DND-41 (cell line): ENCODE measurements around the gene NPB.

Experiments
- ATAC-seq: fragments of 200-7000 bp; cut with Tn5 transposase; 3 replicates; pipeline ENCODE4 v1.9.1; 2021; ENCODE audit warnings: low read depth; ENCODE audit not compliant: insufficient read depth
- DNase-seq: peaks from one replicate; pipeline ENCODE4 v3.0.0-alpha.2; 2020
- H2AFZ ChIP-seq: 2 replicates; pipeline ENCODE4 v1.6.0; 2012; ENCODE audit warnings: low read depth, low read length
- H3K27ac ChIP-seq: 2 replicates; pipeline ENCODE4 v1.5.1; 2012; ENCODE audit warnings: low read length, inconsistent platforms
- H3K27me3 ChIP-seq: fragments of 200-600 bp; sonication (generic); 2 replicates; pipeline ENCODE4 v1.6.0; 2012; ENCODE audit warnings: low read length, mild to moderate bottlenecking, inconsistent platforms; ENCODE audit not compliant: insufficient read depth, poor library complexity
- H3K36me3 ChIP-seq: 2 replicates; pipeline ENCODE4 v1.5.1; 2012; ENCODE audit warnings: low read length, inconsistent platforms; ENCODE audit not compliant: insufficient read depth
- H3K4me1 ChIP-seq: 2 replicates; pipeline ENCODE4 v1.5.1; 2012; ENCODE audit warnings: mild to moderate bottlenecking, low read length; ENCODE audit not compliant: insufficient read depth
- H3K4me2 ChIP-seq: 2 replicates; pipeline ENCODE4 v1.6.0; 2012; ENCODE audit warnings: mild to moderate bottlenecking, moderate library complexity, low read length, inconsistent platforms; ENCODE audit not compliant: insufficient read depth
- H3K4me3 ChIP-seq, 2 experiments: fragments of 200-600 bp in 1 of 2; shearing (Covaris generic) in 1 of 2; 2 replicates each; pipeline ENCODE4 v1.5.1; 2012 to 2016; ENCODE audit warnings: inconsistent platforms in 2 of 2, low read length in 2 of 2, mild to moderate bottlenecking in 2 of 2, low read depth in 1 of 2, moderate library complexity in 1 of 2
- H3K79me2 ChIP-seq: 2 replicates; pipeline ENCODE4 v1.6.0; 2012; ENCODE audit warnings: low read length, inconsistent platforms; ENCODE audit not compliant: insufficient read depth
- H3K9ac ChIP-seq: 2 replicates; pipeline ENCODE4 v1.6.0; 2012; ENCODE audit warnings: low read depth, mild to moderate bottlenecking, inconsistent platforms, low read length, moderate library complexity
- H3K9me3 ChIP-seq: 2 replicates; pipeline ENCODE4 v1.5.1; 2012; ENCODE audit warnings: low read length, moderate library complexity, mild to moderate bottlenecking, inconsistent platforms; ENCODE audit not compliant: insufficient read depth, severe bottlenecking
- H4K20me1 ChIP-seq: 2 replicates; pipeline ENCODE4 v1.6.0; 2012; ENCODE audit warnings: low read length; ENCODE audit not compliant: insufficient read depth
- EZH2 ChIP-seq: IDR thresholded peaks from 3 replicates; pipeline ENCODE4 v1.6.1; 2012; ENCODE audit warnings: borderline replicate concordance, low read depth, mild to moderate bottlenecking, moderate library complexity, low read length, inconsistent platforms; ENCODE audit not compliant: severe bottlenecking
- TF ChIP-seq, protein P1 (sequence below): IDR thresholded peaks from 2 replicates; pipeline ENCODE4 v1.5.1; 2012; ENCODE audit warnings: borderline replicate concordance, low read length, moderate library complexity, mild to moderate bottlenecking; ENCODE audit not compliant: poor library complexity, severe bottlenecking; ENCODE audit errors: extremely low read depth

Gene NPB

GRCh38 chr17:81888105-81888987 lies 13.7 kb upstream of the NPB start:
- TF ChIP-seq, protein P1, sequence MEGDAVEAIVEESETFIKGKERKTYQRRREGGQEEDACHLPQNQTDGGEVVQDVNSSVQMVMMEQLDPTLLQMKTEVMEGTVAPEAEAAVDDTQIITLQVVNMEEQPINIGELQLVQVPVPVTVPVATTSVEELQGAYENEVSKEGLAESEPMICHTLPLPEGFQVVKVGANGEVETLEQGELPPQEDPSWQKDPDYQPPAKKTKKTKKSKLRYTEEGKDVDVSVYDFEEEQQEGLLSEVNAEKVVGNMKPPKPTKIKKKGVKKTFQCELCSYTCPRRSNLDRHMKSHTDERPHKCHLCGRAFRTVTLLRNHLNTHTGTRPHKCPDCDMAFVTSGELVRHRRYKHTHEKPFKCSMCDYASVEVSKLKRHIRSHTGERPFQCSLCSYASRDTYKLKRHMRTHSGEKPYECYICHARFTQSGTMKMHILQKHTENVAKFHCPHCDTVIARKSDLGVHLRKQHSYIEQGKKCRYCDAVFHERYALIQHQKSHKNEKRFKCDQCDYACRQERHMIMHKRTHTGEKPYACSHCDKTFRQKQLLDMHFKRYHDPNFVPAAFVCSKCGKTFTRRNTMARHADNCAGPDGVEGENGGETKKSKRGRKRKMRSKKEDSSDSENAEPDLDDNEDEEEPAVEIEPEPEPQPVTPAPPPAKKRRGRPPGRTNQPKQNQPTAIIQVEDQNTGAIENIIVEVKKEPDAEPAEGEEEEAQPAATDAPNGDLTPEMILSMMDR, result no peak
- no peak for TF ChIP-seq EZH2
- Histone ChIP-seq H3K4me2 (peak overlapping the region; percentile 94), H3K79me2 (peaks cover 89% of the 10 kb centered on the region)

DNA sequence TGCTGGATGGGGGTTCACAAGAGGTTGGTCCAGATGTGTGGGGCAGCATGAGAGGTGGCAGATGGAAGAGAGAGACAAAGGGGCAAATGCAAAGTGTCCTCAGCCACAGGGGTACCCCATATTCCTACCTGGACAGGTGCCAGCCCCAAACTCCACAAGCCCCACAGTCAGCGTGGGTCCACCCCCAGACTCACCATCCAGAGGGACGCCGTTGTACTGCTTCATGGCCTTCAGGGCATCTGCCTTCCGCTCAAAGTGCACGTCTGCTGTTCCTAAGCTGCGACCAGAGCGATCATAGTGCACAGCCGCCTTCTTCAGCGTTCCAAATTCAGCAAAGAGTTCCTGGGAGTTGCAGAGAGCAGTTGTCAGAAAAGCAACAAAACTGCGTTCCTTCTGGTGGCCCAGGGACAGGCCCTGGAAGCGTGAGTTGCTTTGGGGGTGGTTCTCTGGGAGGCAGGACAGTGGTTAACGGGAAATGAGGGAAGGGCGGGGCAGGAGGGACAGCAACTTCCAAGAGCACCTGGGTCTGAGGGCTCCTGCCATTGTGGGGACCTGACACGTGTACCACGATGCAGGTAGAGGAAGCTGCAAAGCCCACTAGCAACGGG lies 12.9 kb upstream of the NPB start:
- Histone ChIP-seq H4K20me1 (peaks cover 64% of the 10 kb centered on the region), H3K4me3 (peak overlapping the region in 1 of 2 experiments; percentile 86; a peak in 2 of 4 replicates), H2AFZ (no peak overlapping the region), H3K9ac (peak overlapping the region; percentile 97), H3K4me2 (peak overlapping the region; percentile 94), H3K27ac (peak overlapping the region; percentile 93; the same call in 1 of the 2 replicates), H3K4me1 (peaks cover 52% of the 10 kb centered on the region), H3K79me2 (peaks cover 93% of the 10 kb centered on the region), H3K27me3 (no peaks in the 10 kb centered on the region), H3K9me3 (no peaks in the 10 kb centered on the region), H3K36me3 (peaks cover 75% of the 10 kb centered on the region)
- no peak for TF ChIP-seq EZH2
- TF ChIP-seq, protein P1, result no peak
- ATAC-seq (no peak), DNase-seq (no peak)

More at GRCh38 chr17:81888105-81888987, 13.7 kb upstream of the NPB start:
- Histone ChIP-seq H3K4me3 (no peak overlapping the region), H3K9ac (no peak overlapping the region; the same call in 1 of the 2 replicates), H2AFZ (no peak overlapping the region), H3K9me3 (no peaks in the 10 kb centered on the region), H3K36me3 (peaks cover 72% of the 10 kb centered on the region), H4K20me1 (peaks cover 67% of the 10 kb centered on the region), H3K4me1 (peaks cover 46% of the 10 kb centered on the region), H3K27me3 (no peaks in the 10 kb centered on the region), H3K27ac (no peak overlapping the region)
- ATAC-seq, result no peak
- no peak for DNase-seq

DNA sequence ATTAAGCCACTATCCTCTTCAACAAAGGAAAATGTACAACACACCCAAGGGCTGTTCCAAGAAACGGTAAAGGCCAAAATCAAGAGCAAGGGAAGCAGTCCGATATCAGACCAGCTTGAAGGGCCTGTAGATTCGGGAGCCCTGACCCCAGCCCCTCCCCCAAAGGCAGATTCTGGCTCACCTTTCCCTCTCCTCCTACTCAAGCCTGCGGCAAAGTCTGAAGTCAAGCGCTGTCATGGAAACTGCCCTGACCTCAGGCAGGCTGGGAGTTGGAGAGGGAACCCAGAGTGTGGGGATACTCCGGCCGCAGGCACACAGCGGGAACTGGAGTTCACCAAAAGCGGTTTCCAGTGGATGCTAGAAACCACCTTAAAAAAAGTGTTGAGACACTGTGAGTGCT lies 12.4 kb upstream of the NPB start:
- Histone ChIP-seq H3K36me3 (peaks cover 75% of the 10 kb centered on the region), H3K9ac (peak overlapping the region; percentile 97), H3K27me3 (no peaks in the 10 kb centered on the region), H3K79me2 (peaks cover 93% of the 10 kb centered on the region), H3K4me2 (peak overlapping the region; percentile 94), H3K4me3 (peak overlapping the region; percentile 86 to 100; a peak in 3 of 4 replicates), H3K27ac (peak overlapping the region; percentile 93), H2AFZ (no peak overlapping the region), H3K4me1 (peaks cover 56% of the 10 kb centered on the region), H4K20me1 (peaks cover 59% of the 10 kb centered on the region), H3K9me3 (no peaks in the 10 kb centered on the region)
- ATAC-seq (no peak), DNase-seq (no peak)
- TF ChIP-seq, protein P1, result no peak
